Measurements from ENCODE around the gene RSL1D1.
"Not testable (repeated sequence)": the region's sequence is repeated elsewhere in the genome, so short reads cannot be mapped to it uniquely, and the experiment has no call there.

The RSL1D1 gene

GRCh38 chr16:11797166-11797956 is 54.0 kb downstream of the RSL1D1 start, which contains the start of gene ZC3H7A:
TSS of gene ZC3H7A (minus strand) at chr16:11797258. CDS start at chr16:11782354, 14,904 bp downstream.
- DNase-seq (ENCODE audit: low spot score): peak; percentile 98

- DNase-seq (ENCODE audit: low spot score): peak; percentile 82
These were observed 54.8 kb downstream of the RSL1D1 start for GRCh38 chr16:11796227-11797165.

GRCh38 chr16:11795887-11796226 is 55.5 kb downstream of the RSL1D1 start:
- DNase-seq (ENCODE audit: low spot score): no peak

- DNase-seq (ENCODE audit: low spot score): no peak
These were observed 56.1 kb downstream of the RSL1D1 start for GRCh38 chr16:11794996-11795886.

GRCh38 chr16:11794447-11794846 is 56.9 kb downstream of the RSL1D1 start:
- no peak for DNase-seq (ENCODE audit: low spot score)

- no peak for DNase-seq (ENCODE audit: low spot score)
These were observed 57.5 kb downstream of the RSL1D1 start for GRCh38 chr16:11793840-11794239.

GRCh38 chr16:11792410-11793241 is 58.7 kb downstream of the RSL1D1 start:
- DNase-seq (ENCODE audit: low spot score): no peak

GRCh38 chr16:11791144-11791828 is 60.1 kb downstream of the RSL1D1 start:
- DNase-seq (ENCODE audit: low spot score): no peak

GRCh38 chr16:11788914-11789313 is 62.4 kb downstream of the RSL1D1 start:
- no peak for DNase-seq (ENCODE audit: low spot score)

- not testable (repeated sequence) for DNase-seq (ENCODE audit: low spot score)
These were observed 66.3 kb downstream of the RSL1D1 start for GRCh38 chr16:11784980-11785599.

GRCh38 chr16:11784381-11784780 is 67.0 kb downstream of the RSL1D1 start:
- DNase-seq (ENCODE audit: low spot score): not testable (repeated sequence)

- DNase-seq (ENCODE audit: low spot score): peak; percentile 36
These were observed 67.3 kb downstream of the RSL1D1 start for GRCh38 chr16:11784038-11784369.
